GM19372 (cell line): ENCODE results near the gene OAS3.
A peak's percentile ranks its signal among the peaks of the same experiment; 100 is the strongest.
"Not testable (repeated sequence)": the region's sequence is repeated elsewhere in the genome, so short reads cannot be mapped to it uniquely, and the experiment has no call there.

Experiments
- ATAC-seq: cut with Tn5 transposase; IDR thresholded peaks from one replicate; pipeline ENCODE4 v1.9.1; 2021; ENCODE audit warnings: mild to moderate bottlenecking, low read depth, moderate library complexity; ENCODE audit not compliant: unreplicated experiment

Gene OAS3

GRCh38 chr12:112937741-112938719 lies at the start of gene OAS3:
OAS3 (plus strand) TSS chr12:112938474; CDS start chr12:112938531, 57 bp downstream.
- ATAC-seq = peak; percentile 42

- ATAC-seq = no peak
These were observed 46.9 kb upstream of the OAS3 start for GRCh38 chr12:112891093-112892024.

GRCh38 chr12:112892856-112893255 lies 45.4 kb upstream of the OAS3 start:
- ATAC-seq = no peak

GRCh38 chr12:112894128-112894527 lies 44.1 kb upstream of the OAS3 start:
- ATAC-seq = no peak

- ATAC-seq = no peak
These were observed 39.9 kb upstream of the OAS3 start for GRCh38 chr12:112898380-112898779.

- ATAC-seq = no peak
These were observed 37.8 kb upstream of the OAS3 start for GRCh38 chr12:112900298-112901145.

GRCh38 chr12:112901271-112901670 lies 37.0 kb upstream of the OAS3 start:
- ATAC-seq = no peak

- no peak for ATAC-seq
These were observed 33.7 kb upstream of the OAS3 start for GRCh38 chr12:112904571-112904970.

GRCh38 chr12:112905451-112906089 lies 32.7 kb upstream of the OAS3 start:
- ATAC-seq = no peak

GRCh38 chr12:112906712-112907414 lies 31.4 kb upstream of the OAS3 start, which contains the start of gene OAS1:
OAS1 (plus strand) TSS chr12:112906962; CDS start chr12:112907040, 78 bp downstream.
- ATAC-seq = peak; percentile 70

- peak; percentile 45 for ATAC-seq
These were observed 30.7 kb upstream of the OAS3 start for GRCh38 chr12:112907415-112908157.

GRCh38 chr12:112908548-112908947 lies 29.7 kb upstream of the OAS3 start:
- ATAC-seq = no peak

- no peak for ATAC-seq
These were observed 28.6 kb upstream of the OAS3 start for GRCh38 chr12:112909693-112910092.

GRCh38 chr12:112913038-112913688 lies 25.1 kb upstream of the OAS3 start:
- no peak for ATAC-seq

- not testable (repeated sequence) for ATAC-seq
These were observed 24.4 kb upstream of the OAS3 start for GRCh38 chr12:112913888-112914287.

GRCh38 chr12:112916270-112916669 lies 22.0 kb upstream of the OAS3 start:
- ATAC-seq = no peak

GRCh38 chr12:112919121-112919520 lies 19.2 kb upstream of the OAS3 start:
- ATAC-seq = no peak

GRCh38 chr12:112924986-112925385 lies 13.3 kb upstream of the OAS3 start:
- peak; percentile 77 for ATAC-seq
